ENCODE results near the gene CNNM1.

CNNM1 gene

DNA sequence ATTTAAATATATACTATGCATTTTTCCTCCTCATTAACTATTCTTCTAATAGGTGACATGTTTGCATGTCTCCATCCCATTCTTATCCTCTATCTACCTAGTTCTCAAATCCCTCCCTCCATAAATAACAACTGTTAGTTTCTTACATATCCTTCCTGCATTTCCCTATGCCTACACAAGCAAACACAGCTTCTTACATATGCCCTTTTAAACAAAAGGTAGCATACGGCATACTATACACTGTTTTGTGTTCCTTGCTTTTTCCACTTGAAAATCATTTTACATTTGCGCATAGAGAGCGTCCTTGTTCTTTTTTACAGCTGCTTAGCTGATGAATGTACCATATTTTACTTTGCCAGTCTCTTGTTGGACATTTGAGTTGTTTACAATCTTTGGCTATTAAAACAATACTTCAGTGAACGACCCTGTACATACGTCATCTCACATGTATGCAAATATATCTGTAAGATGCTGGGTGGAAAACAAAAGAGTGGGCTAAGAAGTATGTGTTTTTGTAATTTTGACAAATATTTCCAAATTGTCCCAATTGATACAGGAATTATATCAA, 93.5 kb downstream of the CNNM1 start:
- no peak for DNase-seq

DNA sequence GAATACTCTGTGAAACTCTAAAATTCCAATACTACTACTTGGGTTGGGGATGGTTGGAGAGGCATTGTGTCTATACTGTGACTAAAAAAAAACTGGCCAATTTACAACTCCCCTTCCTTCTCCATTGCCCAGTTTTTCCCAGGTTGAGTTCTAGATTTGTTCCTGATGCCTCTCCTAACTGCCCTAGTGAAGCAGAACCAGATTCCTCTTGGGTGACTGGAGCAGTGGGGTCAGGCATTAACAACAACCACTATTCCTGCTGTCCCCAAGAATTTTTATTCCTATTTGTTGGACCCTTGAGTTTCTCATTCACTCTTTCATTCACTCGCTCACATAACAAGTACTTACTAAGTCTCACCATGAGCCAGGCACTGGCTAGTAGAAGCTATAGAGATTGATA, 95.5 kb downstream of the CNNM1 start:
- DNase-seq = no peak

DNA sequence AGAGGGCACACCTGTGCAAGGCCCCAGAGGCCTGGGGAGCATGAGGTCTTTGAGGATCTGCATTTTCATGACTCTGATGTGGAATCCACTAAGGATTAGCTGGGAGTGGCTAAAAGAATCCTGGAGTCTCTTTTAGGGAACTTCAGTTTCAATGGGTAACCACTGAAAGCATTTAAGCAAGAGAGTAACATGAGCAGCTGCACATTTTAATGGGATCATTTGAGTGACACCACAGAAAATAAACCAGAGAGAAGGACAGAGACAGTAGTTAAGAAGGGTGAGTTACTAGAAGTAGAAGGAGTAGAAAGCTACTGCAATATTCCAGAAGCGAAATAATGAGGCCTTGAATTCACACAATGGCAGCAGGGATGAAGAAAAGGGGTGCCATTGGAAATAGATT, 96.0 kb downstream of the CNNM1 start:
- no peak for DNase-seq

DNA sequence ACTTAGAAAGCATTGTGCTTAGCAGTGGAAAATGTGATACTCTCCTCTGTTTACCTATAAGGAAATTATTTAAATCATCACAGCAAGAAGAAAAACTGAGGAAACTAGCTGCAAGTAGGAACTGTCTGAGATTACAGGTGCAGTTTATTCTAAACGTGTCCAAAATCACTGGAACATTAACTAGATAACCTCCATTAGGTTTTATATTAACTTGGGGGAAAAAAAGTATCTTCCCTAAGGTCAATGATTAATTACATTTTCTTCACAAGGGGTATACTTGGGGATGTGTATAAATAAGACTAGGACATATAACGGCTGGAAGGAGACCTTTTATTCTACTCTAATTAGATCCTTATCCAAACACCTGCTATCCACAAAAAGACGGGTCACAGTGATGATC, 97.5 kb downstream of the CNNM1 start:
- no peak for DNase-seq

DNA sequence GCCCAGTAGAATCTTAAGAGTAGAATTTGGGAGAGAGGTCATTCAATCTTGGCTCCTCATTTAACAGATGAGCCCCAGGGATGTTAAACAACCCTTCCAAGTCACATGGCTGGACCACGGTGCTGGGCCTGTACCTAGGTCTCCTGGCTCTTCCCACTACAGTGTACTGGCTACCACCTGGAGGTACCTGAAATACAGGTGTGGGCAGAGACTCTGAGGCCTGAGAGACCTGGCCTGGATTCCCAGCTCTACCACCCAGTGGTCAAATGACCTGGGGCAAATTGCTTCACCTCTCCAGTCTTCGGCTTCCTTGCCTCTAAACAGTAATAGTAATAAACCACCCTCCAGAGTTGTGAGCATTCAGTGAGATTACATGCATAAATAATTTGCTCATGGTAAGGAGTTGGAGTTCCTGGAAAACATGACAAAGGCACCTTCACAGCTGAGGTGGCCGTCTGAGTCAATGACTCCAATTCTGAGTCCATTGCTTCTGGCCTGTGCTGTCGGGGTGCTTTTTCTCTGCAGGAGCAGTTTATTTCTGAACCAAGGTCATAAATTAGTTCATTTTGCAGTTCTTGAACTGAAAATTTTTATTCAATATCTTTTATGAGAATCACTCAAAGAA, 98.5 kb downstream of the CNNM1 start:
- DNase-seq = no peak

DNA sequence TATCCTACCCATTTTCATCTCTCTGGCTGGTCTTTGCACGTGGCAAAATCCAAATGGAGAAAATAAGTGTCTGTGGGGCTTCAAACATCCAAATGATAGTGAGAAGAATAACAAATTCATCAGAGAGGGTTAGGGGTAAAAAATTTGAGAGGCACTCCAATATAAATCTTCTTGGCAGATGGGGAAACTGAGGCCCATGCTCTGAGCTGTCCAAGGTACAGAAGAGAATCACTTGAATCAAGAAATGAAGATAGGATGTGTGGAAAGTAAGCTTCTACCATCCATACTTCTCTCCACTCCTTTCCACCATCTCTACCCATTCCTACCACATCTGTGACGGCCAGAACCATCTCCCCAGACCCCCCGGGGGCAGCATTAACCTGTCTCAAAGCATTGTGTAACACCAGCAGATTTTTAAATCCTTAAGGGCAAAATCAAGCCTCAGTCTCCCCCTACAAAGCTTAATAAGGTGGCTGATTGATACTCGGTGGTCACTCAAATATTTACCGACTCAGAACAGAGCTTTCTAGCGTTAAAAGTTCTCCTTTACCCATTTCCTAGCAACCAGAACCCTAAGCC, 100.5 kb downstream of the CNNM1 start:
- no peak for DNase-seq

DNA sequence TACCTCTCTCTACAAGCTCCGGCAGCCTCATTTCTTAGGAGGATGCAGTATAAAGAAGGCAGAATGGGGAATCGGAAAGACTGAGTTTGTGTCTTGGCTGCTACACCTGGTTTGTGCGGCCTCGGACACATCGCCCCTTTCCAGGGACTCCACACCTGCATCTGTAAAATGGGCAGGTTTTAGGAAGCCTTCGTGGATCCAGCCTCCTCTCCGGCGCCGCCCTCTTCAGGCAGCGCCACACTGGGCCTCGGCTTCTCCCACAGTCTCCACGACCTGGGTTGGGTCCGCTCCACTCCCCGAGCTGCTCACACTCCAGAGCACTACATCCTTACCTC, 100.9 kb downstream of the CNNM1 start:
- no peak for DNase-seq

DNA sequence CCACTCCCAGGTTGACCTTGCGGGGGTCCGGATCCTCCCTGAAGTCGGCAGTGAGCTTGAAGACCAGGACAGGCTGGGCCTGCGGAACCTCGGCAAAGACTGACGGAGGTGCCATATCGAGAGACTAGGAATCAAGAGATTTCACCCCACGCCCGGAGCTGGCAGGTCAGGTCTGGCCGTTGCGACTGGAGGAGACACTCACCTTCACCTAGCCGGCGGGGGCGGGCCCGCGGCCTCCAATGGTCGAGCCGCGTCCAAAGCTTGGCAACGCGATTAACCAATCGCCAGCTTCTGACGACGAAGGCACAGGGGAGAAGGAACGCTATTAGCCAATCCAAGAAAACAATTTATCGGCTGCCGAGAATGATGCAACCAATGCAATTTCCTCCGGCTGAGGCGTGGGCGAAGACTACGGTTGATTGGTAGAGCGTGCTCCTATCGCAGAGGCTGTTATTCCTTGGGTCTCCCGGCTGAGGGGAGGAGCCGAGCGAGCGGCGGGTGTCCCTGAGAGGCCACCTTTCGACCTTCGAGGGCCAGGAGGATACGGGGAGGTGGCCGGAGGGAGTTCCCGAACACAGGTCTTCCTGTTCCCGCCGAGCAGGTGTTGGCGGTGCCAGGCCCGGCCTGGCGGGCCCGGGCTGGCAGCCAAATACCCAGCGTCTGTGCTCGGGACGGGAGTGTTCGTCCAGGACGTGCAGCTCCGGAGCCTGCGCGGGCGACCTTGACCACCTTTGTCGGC, 101.5 kb downstream of the CNNM1 start, which contains the start of gene GOT1:
GOT1 (minus strand) TSS at position 174 of the 739 bp plus-strand sequence; CDS start at position 115, 59 bp downstream.
- peak; percentile 96 for DNase-seq

DNA sequence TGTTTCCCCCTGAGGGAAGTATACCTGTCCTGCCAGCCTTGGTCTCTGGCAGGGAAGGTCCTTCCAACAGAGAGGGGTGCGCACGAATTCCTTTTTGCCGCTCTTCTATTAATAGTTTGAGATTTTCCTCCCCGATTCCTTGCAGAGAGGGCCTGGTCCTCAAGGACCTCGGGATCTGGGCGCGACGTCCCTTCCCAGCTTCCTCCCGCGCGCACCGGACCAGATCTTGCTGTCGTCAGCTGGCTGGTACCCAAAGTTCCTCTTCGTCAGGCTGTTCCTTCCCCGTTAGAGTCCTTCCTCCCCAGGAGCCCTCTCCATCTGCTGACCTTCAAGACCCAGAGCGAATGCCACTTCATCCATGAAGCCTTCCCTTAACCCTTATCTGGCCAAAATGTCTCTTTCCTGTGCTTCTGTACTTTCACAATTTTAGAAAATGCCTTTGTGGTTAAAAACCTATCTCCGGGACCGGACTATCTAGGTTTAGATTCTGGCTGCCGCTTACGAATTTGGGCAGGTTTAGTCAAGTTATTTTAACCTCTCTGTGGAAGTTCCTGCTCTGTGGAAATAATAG, 102.1 kb downstream of the CNNM1 start:
- no peak for DNase-seq

DNA sequence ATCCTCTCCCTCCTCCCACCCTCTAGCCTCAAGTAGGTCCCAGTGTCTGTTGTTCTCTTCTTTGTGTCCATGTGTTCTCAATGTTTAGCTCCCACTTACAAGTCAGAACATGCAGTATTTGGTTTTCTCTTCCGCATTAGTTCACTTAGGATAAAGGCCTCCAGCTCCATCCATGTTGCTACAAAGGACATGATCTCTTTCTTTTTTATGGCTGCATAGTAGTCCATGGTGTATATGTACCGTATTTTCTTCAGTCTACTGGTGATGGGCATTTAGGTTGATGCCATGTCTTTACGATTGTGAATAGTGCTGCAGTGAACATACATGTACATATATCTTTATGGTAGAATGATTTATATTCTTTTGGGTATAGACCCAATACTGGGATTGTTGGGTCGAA, 102.9 kb downstream of the CNNM1 start:
- no peak for DNase-seq

DNA sequence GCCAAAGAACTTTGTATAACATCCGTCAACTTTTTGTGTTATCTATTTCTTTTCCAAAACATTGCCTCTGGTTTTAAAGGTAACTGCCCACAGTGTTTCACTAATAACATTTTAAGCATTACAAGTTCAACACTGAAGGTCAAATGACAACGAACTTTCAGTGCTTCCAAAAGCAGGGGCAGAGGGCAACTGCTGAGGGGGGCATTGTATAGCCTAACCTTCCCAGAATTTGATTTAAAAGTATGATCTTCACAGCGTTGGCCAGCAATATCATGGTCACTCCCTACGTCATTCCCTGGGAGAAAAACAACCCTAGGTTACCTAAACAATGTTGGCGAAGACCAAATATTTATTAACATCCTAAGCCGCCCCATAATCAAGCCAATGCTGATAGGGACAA, 103.7 kb downstream of the CNNM1 start:
- DNase-seq = no peak

DNA sequence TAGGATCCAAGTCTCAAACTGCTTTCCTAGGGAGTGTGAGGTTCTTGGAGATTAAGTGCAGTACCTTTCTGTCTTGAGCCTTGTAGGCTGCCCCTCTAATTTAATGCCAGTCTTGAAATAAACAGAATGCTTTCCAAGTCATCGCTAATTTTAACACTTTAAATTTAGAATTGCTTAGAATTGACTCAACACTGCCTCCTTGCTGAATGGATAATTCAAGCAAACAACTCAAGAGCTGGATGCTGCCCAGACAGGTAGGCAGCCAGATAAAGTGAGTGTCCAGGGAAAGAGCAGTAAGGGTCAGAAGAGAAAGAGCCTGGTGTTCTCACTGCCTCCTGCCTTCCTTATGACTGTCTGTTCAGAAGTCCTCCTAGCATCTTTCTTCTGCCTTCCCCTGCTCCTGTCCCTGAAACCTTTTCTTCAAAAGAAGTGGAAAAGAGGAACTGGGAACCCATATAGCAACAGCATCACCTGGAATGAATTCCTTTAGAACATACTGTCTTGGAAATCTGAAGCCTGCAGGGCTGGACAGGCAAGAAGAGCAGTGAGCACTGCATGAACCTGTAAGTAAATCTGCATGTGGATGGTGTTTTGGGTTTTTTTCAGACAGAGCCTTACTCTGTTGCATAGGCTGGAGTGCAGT, 104.3 kb downstream of the CNNM1 start:
- DNase-seq = no peak

DNA sequence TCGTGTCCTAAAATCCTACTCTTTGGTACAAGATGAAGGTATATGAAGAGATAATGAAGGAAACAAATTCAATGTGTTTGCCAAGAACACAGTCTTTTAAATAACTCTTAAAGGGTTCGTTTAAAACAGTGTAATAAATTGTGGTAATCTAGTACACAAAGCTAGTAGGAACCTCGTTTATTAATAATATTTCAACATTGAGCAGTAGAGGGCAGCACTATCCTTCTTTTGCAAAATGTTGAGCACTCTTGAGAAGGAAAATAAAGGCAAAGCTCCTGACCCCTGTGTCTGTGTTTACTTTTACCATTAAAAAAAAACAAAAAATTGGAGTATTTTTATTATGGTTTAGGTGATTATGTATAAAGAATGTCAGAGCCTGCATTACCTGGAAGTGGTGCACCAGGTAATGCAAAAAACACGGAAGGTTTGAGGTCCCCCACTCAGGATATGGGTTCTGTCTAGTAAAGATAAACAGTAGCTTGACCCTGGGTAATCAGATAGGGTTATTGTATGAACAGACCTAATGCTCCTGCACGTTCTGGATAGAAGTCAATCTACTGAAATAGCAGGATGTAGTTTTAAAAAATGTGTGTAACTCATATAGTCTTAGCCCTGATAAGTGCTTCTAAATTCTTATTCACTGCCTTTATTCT, 107.0 kb downstream of the CNNM1 start:
- DNase-seq = no peak

DNA sequence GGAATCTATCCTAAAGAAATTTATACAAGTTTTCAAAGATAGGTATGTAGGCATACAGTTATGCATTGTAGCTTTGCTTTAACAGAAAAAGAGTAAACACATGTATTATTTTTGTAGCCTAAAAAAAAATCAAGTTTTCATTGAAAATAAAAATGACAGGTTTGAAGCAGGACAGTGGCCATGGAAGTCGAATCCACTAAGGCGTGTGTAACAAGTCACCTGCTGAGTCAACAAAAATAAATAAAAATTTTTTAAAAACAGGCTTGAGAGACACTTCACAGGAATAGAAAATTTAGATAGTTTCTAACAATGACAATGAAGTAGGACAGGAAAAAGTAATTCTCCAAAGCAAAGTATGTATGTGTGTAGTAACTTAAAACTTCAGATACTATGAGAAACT, 109.7 kb downstream of the CNNM1 start:
- DNase-seq = no peak

DNA sequence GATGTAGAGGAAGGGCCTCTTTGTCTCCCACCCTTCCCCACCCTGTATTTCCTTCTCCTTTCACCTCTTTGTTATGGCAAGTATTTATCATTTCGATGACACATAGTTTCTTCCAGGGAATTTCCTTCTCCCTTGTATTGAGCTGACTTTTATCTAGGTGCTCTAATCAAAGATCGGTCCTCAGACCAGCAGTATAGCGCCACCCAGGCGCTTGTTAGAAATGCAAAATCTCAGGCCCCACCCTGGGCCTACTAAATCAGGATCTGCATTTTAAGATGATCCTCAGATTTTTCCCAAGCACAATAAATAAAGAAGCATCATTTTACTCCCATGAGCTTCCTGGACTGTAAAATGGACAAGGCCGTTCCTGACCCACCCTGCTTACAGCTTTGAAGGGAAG, 113.2 kb downstream of the CNNM1 start:
- DNase-seq = no peak

DNA sequence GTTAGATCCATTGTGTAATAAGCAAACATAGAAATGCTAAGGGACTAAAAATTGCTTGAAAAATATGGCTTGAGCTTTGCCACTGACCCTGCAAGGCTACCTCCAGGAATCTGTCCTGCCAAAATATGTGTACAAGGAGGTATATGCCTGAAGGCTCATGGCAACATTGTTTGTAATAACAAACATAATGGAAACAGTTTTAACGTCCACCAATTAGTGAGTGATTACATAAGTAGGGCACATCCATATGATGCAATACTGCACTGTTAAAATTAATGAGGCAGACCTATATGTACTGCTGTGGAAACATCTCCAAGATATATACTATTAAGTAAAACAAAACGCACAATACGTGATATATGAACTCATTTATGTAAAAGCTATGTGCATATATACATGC, 114.3 kb downstream of the CNNM1 start:
- no peak for DNase-seq
